AG04449 (cell line): ENCODE measurements around the gene NOL3.

Experiments used
- CTCF ChIA-PET: fragments of 350-600 bp; formaldehyde crosslinking; extraction: SDS; loops from one replicate; lab custom pipeline; 2021; ENCODE audit warnings: antibody characterized with exemption; lab: Yijun Ruan, JAX
- POLR2A ChIA-PET: fragments of 400-600, 350-600 bp; formaldehyde crosslinking; extraction: SDS; loops from one replicate; lab custom pipeline; 2020; ENCODE audit warnings: antibody characterized with exemption, inconsistent platforms; lab: Yijun Ruan, JAX
- DNase-seq: peaks from one replicate; pipeline ENCODE4 v3.0.0-alpha.2; 2010; ENCODE audit warnings: low read depth, low spot score
- H3K4me3 ChIP-seq: 2 replicates; pipeline ENCODE4 v1.5.1; 2011; ENCODE audit warnings: low read depth, mild to moderate bottlenecking, control low read depth, low read length
- CTCF ChIP-seq: IDR thresholded peaks from one replicate; pipeline ENCODE4 v1.5.1; 2011; ENCODE audit warnings: mild to moderate bottlenecking, moderate library complexity, low read length, control low read depth, inconsistent platforms; ENCODE audit not compliant: insufficient read depth; ENCODE audit errors: missing control alignments

The NOL3 gene

GRCh38 chr16:67204076-67204475 lies 33.7 kb downstream of the NOL3 start:
- H3K4me3 ChIP-seq, result no peak overlapping the region
- TF ChIP-seq CTCF, result no peak
- no peak for DNase-seq
- CTCF ChIA-PET, result interaction anchor here (0.6 kb wide), 1 partner anchor 94 kb away, joined by 3 read pairs; no protein-coding TSS in a partner anchor
- POLR2A ChIA-PET, result interaction anchor here (2.1 kb wide), 1 partner anchor 23 kb away, joined by 6 read pairs; the partner anchor contains the start of gene TMEM208

GRCh38 chr16:67206129-67206837 lies 35.9 kb downstream of the NOL3 start:
- no peak for DNase-seq
- ChIA-PET CTCF (interaction anchor here (10.5 kb wide), 1 partner anchor 10 kb away, joined by 83 read pairs; the partner anchor contains the start of genes E2F4 and ELMO3), POLR2A (interaction anchor here (0.5 kb wide), 1 partner anchor 316 kb away, joined by 3 read pairs; no protein-coding TSS in a partner anchor)
- no peak overlapping the region for H3K4me3 ChIP-seq
- TF ChIP-seq CTCF, result no peak

GRCh38 chr16:67206838-67207248 lies 36.5 kb downstream of the NOL3 start:
- ChIA-PET POLR2A (interaction anchor here (0.5 to 1.1 kb wide), 2 partner anchors 13 to 317 kb away, joined by 3 read pairs; no protein-coding TSS in a partner anchor), CTCF (interaction anchor here (1.6 to 10.5 kb wide), 2 partner anchors 10 to 12 kb away, joined by 3 to 83 read pairs; partner anchors contain the start of genes E2F4 and ELMO3)
- no peak overlapping the region for H3K4me3 ChIP-seq
- no peak for TF ChIP-seq CTCF
- no peak for DNase-seq

- ChIA-PET POLR2A (interaction anchor here (0.6 to 2.2 kb wide), 5 partner anchors 8 to 19 kb away, joined by 3 to 9 read pairs (median 4); partner anchors contain the start of gene TMEM208), CTCF (interaction anchor here (1.0 to 10.5 kb wide), 5 partner anchors 11 to 132 kb away, joined by 3 to 83 read pairs (median 4); partner anchors contain the start of genes E2F4 and ELMO3)
- no peak overlapping the region for H3K4me3 ChIP-seq
- no peak for DNase-seq
- no peak for TF ChIP-seq CTCF
Measured at GRCh38 chr16:67207249-67208091, 37.1 kb downstream of the NOL3 start.

GRCh38 chr16:67208154-67208896 lies 38.0 kb downstream of the NOL3 start:
- no peak overlapping the region for H3K4me3 ChIP-seq
- no peak for DNase-seq
- CTCF ChIA-PET, result interaction anchor here (1.0 to 10.5 kb wide), 6 partner anchors 10 to 131 kb away, joined by 3 to 83 read pairs (median 4); partner anchors contain the start of genes E2F4 and ELMO3
- no peak for TF ChIP-seq CTCF
- POLR2A ChIA-PET, result interaction anchor here (0.6 to 2.2 kb wide), 8 partner anchors 9 to 100 kb away, joined by 3 to 9 read pairs (median 4); partner anchors contain the start of gene TMEM208
